ENCODE results near the gene UGGT2.
"Not testable (repeated sequence)": the region's sequence is repeated elsewhere in the genome, so short reads cannot be mapped to it uniquely, and the experiment has no call there.

The UGGT2 gene

DNA sequence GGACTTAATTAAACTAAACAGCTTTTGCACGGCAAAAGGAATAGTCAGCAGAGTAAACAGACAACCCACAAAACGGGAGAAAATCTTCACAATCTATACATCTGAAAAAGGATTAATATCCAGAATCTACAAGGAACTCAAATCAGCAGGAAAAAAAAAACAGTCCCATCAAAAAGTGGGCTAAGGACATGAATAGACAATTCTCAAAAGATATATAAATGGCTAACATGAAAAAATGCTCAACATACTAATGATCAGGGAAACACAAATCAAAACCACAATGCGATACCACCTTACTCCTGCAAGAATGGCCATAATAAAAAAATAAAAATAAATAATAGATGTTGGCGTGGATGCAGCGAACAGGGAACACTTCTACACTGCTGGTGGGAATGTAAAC, 1.7 kb downstream of the UGGT2 start:
- DNase-seq, result not testable (repeated sequence)

GRCh38 chr13:96050955-96051354, 2.2 kb downstream of the UGGT2 start:
- DNase-seq, result not testable (repeated sequence)

DNA sequence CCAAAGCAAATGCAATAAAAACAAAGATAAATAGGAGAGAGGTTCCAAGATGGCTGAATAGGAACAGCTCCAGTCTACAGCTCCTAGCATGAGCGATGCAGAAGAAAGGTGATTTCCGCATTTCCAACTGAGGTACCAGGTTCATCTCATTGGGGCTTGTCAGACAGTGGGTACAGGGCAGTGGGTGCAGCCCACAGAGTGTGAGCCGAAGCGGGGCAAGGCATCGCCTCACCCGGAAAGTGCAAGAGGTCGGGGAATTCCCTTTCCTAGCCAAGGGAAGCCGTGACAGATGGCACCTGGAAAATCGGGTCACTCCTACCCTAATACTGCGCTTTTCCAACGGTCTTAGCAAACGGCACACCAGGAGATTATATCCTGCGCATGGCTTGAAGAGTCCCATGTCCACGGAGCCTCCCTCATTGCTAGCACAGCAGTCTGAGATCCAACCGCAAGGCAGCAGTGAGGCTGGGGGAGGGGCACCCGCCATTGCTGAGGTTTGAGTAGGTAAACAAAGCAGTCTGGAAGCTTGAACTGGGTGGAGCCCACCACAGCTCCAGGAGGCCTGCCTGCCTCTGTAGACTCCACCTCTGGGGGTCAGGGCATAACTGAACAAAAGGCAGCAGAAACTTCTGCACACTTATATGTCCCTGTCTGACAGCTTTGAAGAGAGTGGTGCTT, 6.6 kb downstream of the UGGT2 start:
- not testable (repeated sequence) for DNase-seq

DNA sequence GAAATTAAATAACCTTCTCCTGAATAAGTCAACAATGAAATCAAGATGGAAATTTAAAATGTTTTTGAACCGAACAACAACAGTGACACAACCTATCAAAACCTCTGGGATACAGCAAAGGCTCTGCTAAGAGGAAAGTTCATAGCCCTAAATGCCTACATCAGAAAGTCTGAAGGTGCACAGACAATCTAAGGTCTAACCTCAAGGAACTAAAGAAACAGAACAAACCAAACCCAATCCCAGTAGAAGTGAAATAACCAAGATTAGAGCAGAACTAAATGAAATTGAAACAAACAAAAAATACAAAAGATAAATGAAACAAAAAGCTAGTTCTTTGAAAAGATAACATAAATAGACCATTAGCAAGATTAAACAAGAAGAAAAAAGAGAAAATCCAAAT, 9.0 kb downstream of the UGGT2 start:
- no peak for DNase-seq

DNA sequence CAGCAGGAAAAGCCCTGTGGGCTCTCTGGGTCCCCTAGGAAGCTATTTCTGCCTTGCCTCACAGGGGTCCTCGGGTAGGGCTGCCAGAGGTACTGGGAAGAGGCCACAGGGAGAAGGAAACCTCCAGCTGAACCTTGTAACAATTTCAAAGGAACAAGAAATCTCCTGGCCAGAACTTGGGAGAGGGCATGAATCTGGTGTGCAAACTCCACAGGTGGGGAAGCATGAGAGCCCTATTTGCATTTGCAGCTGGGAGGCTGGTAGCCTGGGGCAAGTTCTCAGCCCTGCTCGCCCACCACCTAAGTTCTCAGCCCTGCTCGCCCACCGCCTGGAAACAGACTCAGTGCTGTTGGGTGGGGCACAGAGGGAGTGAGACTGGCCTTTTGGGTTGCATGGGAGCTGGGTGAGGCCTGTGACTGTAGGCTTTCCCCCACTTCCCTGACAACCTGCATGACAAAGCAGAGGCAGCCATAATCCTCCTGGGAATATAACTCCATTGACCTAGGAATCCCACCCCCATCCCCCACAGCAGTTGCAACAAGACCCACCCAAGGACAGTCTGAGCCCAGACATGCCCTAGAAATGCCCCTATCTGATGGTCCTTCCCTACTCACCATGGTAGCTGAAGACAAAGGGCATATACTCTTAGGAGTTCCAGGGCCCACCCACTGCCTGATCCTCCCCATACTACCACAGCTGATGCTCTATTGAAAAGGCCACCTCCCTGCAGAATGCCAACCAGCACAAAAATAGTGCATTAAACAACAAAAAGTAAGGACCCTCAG, 11.7 kb downstream of the UGGT2 start:
- DNase-seq, result no peak

- no peak for DNase-seq
These were observed 16.7 kb downstream of the UGGT2 start for GRCh38 chr13:96036515-96036914.

DNA sequence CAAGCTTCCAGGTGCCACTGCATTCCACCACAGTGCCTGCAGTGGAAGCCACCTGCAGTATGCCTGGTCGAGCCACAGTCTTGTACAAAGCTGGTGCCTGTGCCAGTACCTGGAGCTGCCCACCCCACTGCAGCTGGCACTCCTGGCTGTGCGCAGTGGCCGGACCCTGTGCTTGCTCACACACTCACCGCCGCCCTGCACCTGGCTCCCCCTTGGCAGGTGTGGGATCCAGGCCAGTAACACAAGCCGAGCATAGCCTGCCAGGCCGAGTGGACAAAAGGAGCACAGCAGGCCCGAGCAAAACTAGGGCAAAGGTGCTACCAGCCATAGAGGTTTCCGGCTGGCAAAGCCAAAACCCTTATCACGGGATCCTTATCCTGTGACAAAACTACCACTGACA, 18.5 kb downstream of the UGGT2 start:
- no peak for DNase-seq

GRCh38 chr13:96033220-96034015, 19.8 kb downstream of the UGGT2 start:
- no peak for DNase-seq

GRCh38 chr13:96032717-96033116, 20.5 kb downstream of the UGGT2 start:
- no peak for DNase-seq

DNA sequence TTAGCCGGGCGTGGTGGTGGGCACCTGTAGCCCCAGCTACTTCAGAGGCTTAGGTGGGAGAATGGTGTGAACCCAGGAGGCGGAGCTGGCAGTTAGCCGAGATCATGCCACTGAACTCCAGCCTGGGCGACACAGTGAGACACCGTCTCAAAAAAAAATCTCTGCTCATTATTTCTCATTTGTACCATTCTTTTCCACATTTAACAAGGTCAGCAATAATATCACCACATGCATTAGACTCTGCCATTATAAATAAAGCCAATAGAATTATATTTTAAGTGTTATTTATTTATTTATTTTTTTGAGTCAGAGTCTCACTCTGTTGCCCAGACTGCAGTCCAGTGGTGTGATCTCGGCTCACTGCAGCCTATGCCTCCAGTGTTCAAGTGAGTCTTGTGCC, 24.2 kb downstream of the UGGT2 start:
- no peak for DNase-seq

DNA sequence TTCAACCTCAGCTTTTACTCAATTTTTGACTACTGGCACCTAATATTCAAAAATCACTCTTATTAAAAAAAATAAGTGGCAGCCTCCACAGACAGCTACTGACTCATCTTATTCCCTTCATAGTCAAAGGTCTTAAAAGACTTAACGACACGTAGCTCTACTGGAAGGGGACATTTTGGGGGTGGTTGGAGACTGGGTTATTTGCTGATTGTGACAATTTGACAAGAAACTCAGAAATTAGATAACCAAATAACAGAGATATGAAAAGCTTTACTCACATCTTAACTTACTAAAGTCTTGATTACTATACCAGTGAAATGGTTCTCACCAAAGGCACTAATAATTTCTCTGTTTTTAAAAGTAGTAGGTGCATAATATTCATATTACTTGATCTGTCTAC, 25.7 kb downstream of the UGGT2 start:
- DNase-seq, result no peak

GRCh38 chr13:96025283-96025682, 27.9 kb downstream of the UGGT2 start:
- no peak for DNase-seq

- DNase-seq, result no peak
These were observed 32.3 kb downstream of the UGGT2 start for GRCh38 chr13:96020931-96021330.

GRCh38 chr13:96020155-96020575, 33.0 kb downstream of the UGGT2 start:
- no peak for DNase-seq

- DNase-seq, result no peak
These were observed 35.1 kb downstream of the UGGT2 start for GRCh38 chr13:96018135-96018534.

- DNase-seq, result no peak
These were observed 41.8 kb downstream of the UGGT2 start for GRCh38 chr13:96011291-96011872.

DNA sequence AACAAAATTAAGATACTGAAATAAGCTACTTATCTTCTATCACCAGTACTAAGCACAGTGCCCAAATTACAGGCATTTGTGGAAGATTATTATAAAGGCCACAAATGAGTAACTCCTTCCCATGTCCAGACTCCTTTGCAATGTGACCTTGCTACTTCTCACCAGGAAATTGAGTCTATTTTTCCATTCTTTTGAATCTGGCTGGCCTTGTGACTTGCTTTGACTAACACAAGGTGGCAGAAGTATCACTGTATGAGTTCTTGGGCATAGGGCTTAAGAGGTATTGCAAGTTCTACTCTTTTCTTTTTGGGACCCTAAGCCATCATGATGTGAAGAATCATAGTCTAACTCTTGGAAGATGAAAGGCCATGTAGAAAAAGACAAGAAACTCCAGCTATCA, 49.9 kb downstream of the UGGT2 start:
- no peak for DNase-seq

- DNase-seq, result no peak
These were observed 50.7 kb downstream of the UGGT2 start for GRCh38 chr13:96002322-96003131.

GRCh38 chr13:96000069-96000468, 53.1 kb downstream of the UGGT2 start:
- no peak for DNase-seq

- no peak for DNase-seq
These were observed 65.4 kb downstream of the UGGT2 start for GRCh38 chr13:95987841-95988240.

DNA sequence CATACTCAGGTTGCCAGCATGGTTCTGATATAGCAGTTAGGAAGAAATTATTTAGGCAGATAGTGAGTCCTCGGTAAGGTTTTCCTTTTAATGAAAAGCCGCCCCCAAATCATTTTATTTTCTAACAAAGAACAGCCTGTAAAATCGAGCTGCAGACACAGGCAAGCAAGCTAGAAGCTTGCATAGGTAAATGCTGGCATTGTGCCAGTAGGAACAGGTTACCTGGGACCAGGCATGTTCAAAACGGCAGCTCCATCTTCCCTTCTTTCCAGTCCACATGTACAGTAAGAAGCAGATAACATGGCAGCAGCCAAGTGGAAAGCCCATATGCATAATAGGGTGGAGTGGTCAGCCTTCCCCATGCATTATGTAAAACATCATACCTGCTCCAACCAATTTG, 71.1 kb downstream of the UGGT2 start:
- DNase-seq, result no peak

- not testable (repeated sequence) for DNase-seq
These were observed 80.5 kb downstream of the UGGT2 start for GRCh38 chr13:95972651-95973050.

Data from stimulated activated naive CD4-positive, alpha-beta T cell treated with Interleukin-2 at 50 U/mL for 16 hours (primary cell).